ENCODE results near the gene BTN1A1. TPM values are rescaled to one million over a fixed set of nuclear protein-coding genes. Genes with fewer than 3 reads are reported as not detected.

The BTN1A1 gene
- total and polyA plus RNA-seq, 9 of the 15 experiments (the other 6 are each of a cell fraction or from before 2014, with no cell fraction given), result 0.01 to 0.15 (median 0.06) TPM; not detected in 4

GRCh38 chr6:26521600-26522391, 21.7 kb downstream of the BTN1A1 start (continued):
- no peak; the same call in 1 of the 2 replicates for TF ChIP-seq ZNF609 (CRISPR knock-in tag; IDR thresholded peaks at IDR 0.05; ENCODE audit: borderline replicate concordance)
- TF ChIP-seq PHB2 (IDR thresholded peaks at IDR 0.05; ENCODE audit: low read depth), result no peak
- TF ChIP-seq NR2F6 (CRISPR knock-in tag; IDR thresholded peaks at IDR 0.05), result no peak
- no peak for TF ChIP-seq EP300 (IDR thresholded peaks at IDR 0.05; ENCODE audit: low read length)
- no peak for TF ChIP-seq ZNF507 (tag; conservative IDR thresholded peaks at IDR 0.05)
- no peak for TF ChIP-seq MCM2 (IDR thresholded peaks at IDR 0.05; ENCODE audit: low read depth)
- TF ChIP-seq ZNF121 (CRISPR knock-in tag; conservative IDR thresholded peaks at IDR 0.05), result 0 out of 2 replicates have a peak, but pooled peaks have one; percentile 23
- TF ChIP-seq HDAC6 (IDR thresholded peaks at IDR 0.05; ENCODE audit: low read depth, low read length), result no peak
- TF ChIP-seq TEAD1 (CRISPR knock-in tag; IDR thresholded peaks at IDR 0.05), result peak; percentile 60 to 90; a peak in 3 of 4 replicates
- TF ChIP-seq ZNF445 (CRISPR knock-in tag; IDR thresholded peaks at IDR 0.05; ENCODE audit: low read depth), result no peak
- TF ChIP-seq GABPB2 (CRISPR knock-in tag; conservative IDR thresholded peaks at IDR 0.05), result no peak
- TF ChIP-seq ZNF436 (CRISPR knock-in tag; IDR thresholded peaks at IDR 0.05), result no peak
- TF ChIP-seq IRF9 (tag; IDR thresholded peaks at IDR 0.05), result no peak
- no peak for TF ChIP-seq ZBTB5 (IDR thresholded peaks at IDR 0.05)
- TF ChIP-seq SMARCA5 (IDR thresholded peaks at IDR 0.05), result 0 out of 2 replicates have a peak, but pooled peaks have one; percentile 7
- peak; percentile 81 for TF ChIP-seq FIP1L1 (IDR thresholded peaks at IDR 0.05; ENCODE audit: low read depth, low read length, poor library complexity, severe bottlenecking)
- TF ChIP-seq CTBP1 (IDR thresholded peaks at IDR 0.05; ENCODE audit: borderline replicate concordance), result peak; percentile 95
- no peak for TF ChIP-seq U2AF2 (optimal IDR thresholded peaks at IDR 0.05; ENCODE audit: low read depth, low read length)
- TF ChIP-seq ZNF512 (tag; IDR thresholded peaks at IDR 0.05), result no peak
